KOPT-K1 (cell line): Measurements from ENCODE around the gene RNF149.

Experiments used
- H3K27ac ChIP-seq: fragments of 200-600 bp; sonication (generic); 2 replicates; pipeline ENCODE4 v1.5.1; 2016; ENCODE audit warnings: antibody characterized with exemption, mild to moderate bottlenecking, low read depth, low read length; ENCODE audit not compliant: poor library complexity, severe bottlenecking
- H3K36me3 ChIP-seq: fragments of 200-600 bp; sonication (generic); 2 replicates; pipeline ENCODE4 v1.5.1; 2017; ENCODE audit warnings: antibody characterized with exemption, mild to moderate bottlenecking, low read length, moderate library complexity; ENCODE audit not compliant: insufficient read depth
- H3K9me3 ChIP-seq: fragments of 200-600 bp; sonication (generic); 2 replicates; pipeline ENCODE4 v1.5.1; 2017; ENCODE audit warnings: antibody characterized with exemption, low read length, mild to moderate bottlenecking; ENCODE audit not compliant: insufficient read depth, poor library complexity, severe bottlenecking

Gene RNF149

GRCh38 chr2:101291973-101292372 lies 16.5 kb downstream of the RNF149 start:
- H3K27ac ChIP-seq: no peak overlapping the region
- H3K36me3 ChIP-seq: peaks cover 91% of the 10 kb centered on the region
- no peaks in the 10 kb centered on the region for H3K9me3 ChIP-seq

GRCh38 chr2:101290711-101291110 lies 17.8 kb downstream of the RNF149 start:
- Histone ChIP-seq H3K36me3 (peaks cover 95% of the 10 kb centered on the region), H3K27ac (no peak overlapping the region)

GRCh38 chr2:101287303-101287702 lies 21.2 kb downstream of the RNF149 start:
- no peaks in the 10 kb centered on the region for H3K9me3 ChIP-seq
- H3K27ac ChIP-seq: no peak overlapping the region
- H3K36me3 ChIP-seq: peaks cover 95% of the 10 kb centered on the region

More at GRCh38 chr2:101290711-101291110, 17.8 kb downstream of the RNF149 start:
- no peaks in the 10 kb centered on the region for H3K9me3 ChIP-seq

GRCh38 chr2:101286684-101287083 lies 21.8 kb downstream of the RNF149 start:
- Histone ChIP-seq H3K27ac (no peak overlapping the region), H3K36me3 (peaks cover 95% of the 10 kb centered on the region), H3K9me3 (no peaks in the 10 kb centered on the region)

- Histone ChIP-seq H3K36me3 (peaks cover 99% of the 10 kb centered on the region), H3K9me3 (no peaks in the 10 kb centered on the region), H3K27ac (no peak overlapping the region)
Measured at GRCh38 chr2:101282980-101283379, 25.5 kb downstream of the RNF149 start.

GRCh38 chr2:101281482-101281881 lies 27.0 kb downstream of the RNF149 start:
- H3K9me3 ChIP-seq: no peaks in the 10 kb centered on the region
- H3K36me3 ChIP-seq: peaks cover 99% of the 10 kb centered on the region
- no peak overlapping the region for H3K27ac ChIP-seq

GRCh38 chr2:101278925-101279324 lies 29.6 kb downstream of the RNF149 start:
- Histone ChIP-seq H3K27ac (no peak overlapping the region), H3K36me3 (peaks cover 94% of the 10 kb centered on the region), H3K9me3 (no peaks in the 10 kb centered on the region)

GRCh38 chr2:101277111-101277510 lies 31.4 kb downstream of the RNF149 start:
- H3K9me3 ChIP-seq: no peaks in the 10 kb centered on the region
- peaks cover 94% of the 10 kb centered on the region for H3K36me3 ChIP-seq
- no peak overlapping the region for H3K27ac ChIP-seq

GRCh38 chr2:101274142-101274541 lies 34.4 kb downstream of the RNF149 start:
- H3K27ac ChIP-seq: no peak overlapping the region
- H3K9me3 ChIP-seq: no peaks in the 10 kb centered on the region
- H3K36me3 ChIP-seq: peaks cover 94% of the 10 kb centered on the region

GRCh38 chr2:101273056-101273455 lies 35.4 kb downstream of the RNF149 start:
- Histone ChIP-seq H3K9me3 (no peaks in the 10 kb centered on the region), H3K27ac (no peak overlapping the region), H3K36me3 (peaks cover 95% of the 10 kb centered on the region)

GRCh38 chr2:101272045-101272784 lies 36.3 kb downstream of the RNF149 start:
- Histone ChIP-seq H3K9me3 (no peaks in the 10 kb centered on the region), H3K27ac (no peak overlapping the region), H3K36me3 (peaks cover 95% of the 10 kb centered on the region)

GRCh38 chr2:101270700-101271259 lies 37.7 kb downstream of the RNF149 start:
- Histone ChIP-seq H3K9me3 (no peaks in the 10 kb centered on the region), H3K36me3 (peaks cover 96% of the 10 kb centered on the region), H3K27ac (no peak overlapping the region)

- Histone ChIP-seq H3K36me3 (peaks cover 100% of the 10 kb centered on the region), H3K9me3 (no peaks in the 10 kb centered on the region), H3K27ac (no peak overlapping the region)
Measured at GRCh38 chr2:101267671-101268656, 40.5 kb downstream of the RNF149 start.

GRCh38 chr2:101265893-101266499 lies 42.5 kb downstream of the RNF149 start:
- H3K27ac ChIP-seq: no peak overlapping the region
- H3K9me3 ChIP-seq: no peaks in the 10 kb centered on the region
- peaks cover 100% of the 10 kb centered on the region for H3K36me3 ChIP-seq
